ENCODE data around the gene KHDC4.

The KHDC4 gene

GRCh38 chr1:155890251-155890650 is 44.0 kb downstream of the KHDC4 start:
- DNase-seq = no peak
- Histone ChIP-seq H3K4me1 (no peaks in the 10 kb centered on the region), H3K4me3 (ENCODE audit: low read depth, low read length) (no peak overlapping the region), H3K9me3 (no peaks in the 10 kb centered on the region), H3K36me3 (no peaks in the 10 kb centered on the region), H3K27me3 (no peaks in the 10 kb centered on the region)
- no peak for TF ChIP-seq CTCF (IDR thresholded peaks at IDR 0.05; ENCODE audit: low read depth, low read length)

GRCh38 chr1:155889566-155889965 is 44.6 kb downstream of the KHDC4 start:
- H3K4me1 ChIP-seq = no peaks in the 10 kb centered on the region
- TF ChIP-seq CTCF (IDR thresholded peaks at IDR 0.05; ENCODE audit: low read depth, low read length) = no peak
- H3K9me3 ChIP-seq = no peaks in the 10 kb centered on the region
- no peaks in the 10 kb centered on the region for H3K27me3 ChIP-seq
- no peak overlapping the region for H3K4me3 ChIP-seq (ENCODE audit: low read depth, low read length)
- no peaks in the 10 kb centered on the region for H3K36me3 ChIP-seq
- no peak for DNase-seq

- H3K4me1 ChIP-seq = no peaks in the 10 kb centered on the region
- H3K36me3 ChIP-seq = no peaks in the 10 kb centered on the region
- H3K27me3 ChIP-seq = no peaks in the 10 kb centered on the region
- no peak for DNase-seq
- no peak overlapping the region for H3K4me3 ChIP-seq (ENCODE audit: low read depth, low read length)
- no peaks in the 10 kb centered on the region for H3K9me3 ChIP-seq
- no peak for TF ChIP-seq CTCF (IDR thresholded peaks at IDR 0.05; ENCODE audit: low read depth, low read length)
Measured at GRCh38 chr1:155888481-155888880, 45.7 kb downstream of the KHDC4 start.

GRCh38 chr1:155884982-155885381 is 49.2 kb downstream of the KHDC4 start:
- Histone ChIP-seq H3K4me3 (ENCODE audit: low read depth, low read length) (no peak overlapping the region), H3K27me3 (no peaks in the 10 kb centered on the region), H3K36me3 (peaks cover 16% of the 10 kb centered on the region), H3K4me1 (no peaks in the 10 kb centered on the region), H3K9me3 (no peaks in the 10 kb centered on the region)
- no peak for DNase-seq
- TF ChIP-seq CTCF (IDR thresholded peaks at IDR 0.05; ENCODE audit: low read depth, low read length) = no peak

GRCh38 chr1:155884031-155884960 is 49.9 kb downstream of the KHDC4 start:
- DNase-seq = no peak
- H3K36me3 ChIP-seq = peaks cover 16% of the 10 kb centered on the region

More at GRCh38 chr1:155884031-155884960, 49.9 kb downstream of the KHDC4 start:
- H3K4me1 ChIP-seq = no peaks in the 10 kb centered on the region
- no peak overlapping the region for H3K4me3 ChIP-seq (ENCODE audit: low read depth, low read length)
- no peaks in the 10 kb centered on the region for H3K27me3 ChIP-seq
- no peaks in the 10 kb centered on the region for H3K9me3 ChIP-seq
- TF ChIP-seq CTCF (IDR thresholded peaks at IDR 0.05; ENCODE audit: low read depth, low read length) = no peak

Data from BE2C (cell line).